Measurements from ENCODE around the gene SCAF4. TPM values are rescaled to one million over a fixed set of nuclear protein-coding genes. Genes with fewer than 3 reads are reported as not detected.

The SCAF4 gene
- total RNA-seq, 4 donors from 2014 or later: 8.2 to 11.5 (median 10.0) TPM

GRCh38 chr21:31726407-31726806 lies 5.5 kb downstream of the SCAF4 start:
- H3K27me3 ChIP-seq: no peaks in the 10 kb centered on the region
- in situ Hi-C loops (cut with MboI; ENCODE audit: low sequenced_read_pairs in 4 of 4) (loop anchor here in 3 of 4 donors (10.0 to 25.0 kb wide), 2 partner anchors 62 to 661 kb away; partner anchors contain the start of gene URB1 (in 1 of the 3)), intact Hi-C loops (cut with DNase I; ENCODE audit: low total_unique reads) (no loop called here)
- ATAC-seq: no peak
- no peak overlapping the region for H3K27ac ChIP-seq
- TF ChIP-seq, protein P1, sequence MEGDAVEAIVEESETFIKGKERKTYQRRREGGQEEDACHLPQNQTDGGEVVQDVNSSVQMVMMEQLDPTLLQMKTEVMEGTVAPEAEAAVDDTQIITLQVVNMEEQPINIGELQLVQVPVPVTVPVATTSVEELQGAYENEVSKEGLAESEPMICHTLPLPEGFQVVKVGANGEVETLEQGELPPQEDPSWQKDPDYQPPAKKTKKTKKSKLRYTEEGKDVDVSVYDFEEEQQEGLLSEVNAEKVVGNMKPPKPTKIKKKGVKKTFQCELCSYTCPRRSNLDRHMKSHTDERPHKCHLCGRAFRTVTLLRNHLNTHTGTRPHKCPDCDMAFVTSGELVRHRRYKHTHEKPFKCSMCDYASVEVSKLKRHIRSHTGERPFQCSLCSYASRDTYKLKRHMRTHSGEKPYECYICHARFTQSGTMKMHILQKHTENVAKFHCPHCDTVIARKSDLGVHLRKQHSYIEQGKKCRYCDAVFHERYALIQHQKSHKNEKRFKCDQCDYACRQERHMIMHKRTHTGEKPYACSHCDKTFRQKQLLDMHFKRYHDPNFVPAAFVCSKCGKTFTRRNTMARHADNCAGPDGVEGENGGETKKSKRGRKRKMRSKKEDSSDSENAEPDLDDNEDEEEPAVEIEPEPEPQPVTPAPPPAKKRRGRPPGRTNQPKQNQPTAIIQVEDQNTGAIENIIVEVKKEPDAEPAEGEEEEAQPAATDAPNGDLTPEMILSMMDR (IDR thresholded peaks at IDR 0.05 in 4 of 5, conservative IDR thresholded peaks at IDR 0.05 in 1 of 5): no peak
- TF ChIP-seq POLR2A (IDR thresholded peaks at IDR 0.05): no peak
- H3K9me3 ChIP-seq: no peaks in the 10 kb centered on the region
- no peaks in the 10 kb centered on the region for H3K36me3 ChIP-seq
- no peak overlapping the region for H3K4me3 ChIP-seq
- H3K4me1 ChIP-seq: peaks cover 55 to 57% of the 10 kb centered on the region in 2 donors
- no peak for DNase-seq

GRCh38 chr21:31725202-31725839 lies 6.6 kb downstream of the SCAF4 start:
- no peaks in the 10 kb centered on the region for H3K36me3 ChIP-seq
- in situ Hi-C loops (cut with MboI; ENCODE audit: low sequenced_read_pairs in 4 of 4) (loop anchor here in 3 of 4 donors (10.0 to 25.0 kb wide), 2 partner anchors 61 to 662 kb away; partner anchors contain the start of gene URB1 (in 1 of the 3)), intact Hi-C loops (cut with DNase I; ENCODE audit: low total_unique reads) (no loop called here)
- H3K27ac ChIP-seq: no peak overlapping the region
- no peaks in the 10 kb centered on the region for H3K9me3 ChIP-seq
- peaks cover 50 to 53% of the 10 kb centered on the region in 2 donors for H3K4me1 ChIP-seq
- TF ChIP-seq, protein P1 (IDR thresholded peaks at IDR 0.05 in 4 of 5, conservative IDR thresholded peaks at IDR 0.05 in 1 of 5): no peak
- TF ChIP-seq POLR2A (IDR thresholded peaks at IDR 0.05): no peak
- H3K4me3 ChIP-seq: no peak overlapping the region
- ATAC-seq: no peak
- no peak for DNase-seq
- no peaks in the 10 kb centered on the region for H3K27me3 ChIP-seq

GRCh38 chr21:31724552-31724951 lies 7.4 kb downstream of the SCAF4 start:
- ATAC-seq: no peak
- in situ Hi-C loops (cut with MboI; ENCODE audit: low sequenced_read_pairs in 4 of 4): loop anchor here in 2 of 4 donors (10.0 kb wide), 1 partner anchor 60 kb away; no protein-coding TSS in a partner anchor

DNA sequence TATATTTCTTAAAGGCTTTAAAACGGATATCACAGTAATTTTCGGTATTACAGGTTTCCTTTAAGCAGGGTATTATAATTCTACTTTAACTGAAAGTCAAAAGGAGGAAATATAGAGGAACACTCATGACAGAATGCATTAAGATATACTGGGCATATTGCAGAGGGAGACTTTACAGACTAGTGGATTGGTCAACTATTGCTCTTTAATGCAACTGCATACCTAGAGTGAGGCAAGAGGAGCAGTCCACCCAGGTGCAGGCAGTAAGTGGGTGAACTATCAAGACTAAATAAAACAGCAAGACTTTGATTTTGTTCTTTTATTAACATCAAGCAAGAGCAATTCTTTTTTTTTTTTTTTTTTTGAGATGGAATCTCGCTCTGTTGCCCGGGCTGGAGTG lies 10.5 kb downstream of the SCAF4 start:
- intact Hi-C loops (cut with DNase I; ENCODE audit: low total_unique reads) (no loop called here), in situ Hi-C loops (cut with MboI; ENCODE audit: low sequenced_read_pairs in 4 of 4) (loop anchor here in 2 of 4 donors (10.0 kb wide), 1 partner anchor 57 kb away; no protein-coding TSS in a partner anchor)
- Histone ChIP-seq H3K27me3 (no peaks in the 10 kb centered on the region), H3K27ac (no peak overlapping the region), H3K4me3 (no peak overlapping the region), H3K4me1 (peaks cover 26 to 28% of the 10 kb centered on the region in 2 donors), H3K36me3 (no peaks in the 10 kb centered on the region), H3K9me3 (no peaks in the 10 kb centered on the region)
- TF ChIP-seq, protein P1 (IDR thresholded peaks at IDR 0.05 in 4 of 5, conservative IDR thresholded peaks at IDR 0.05 in 1 of 5): no peak
- no peak for TF ChIP-seq POLR2A (IDR thresholded peaks at IDR 0.05)
- DNase-seq (no peak), ATAC-seq (no peak)

More at GRCh38 chr21:31724552-31724951, 7.4 kb downstream of the SCAF4 start:
- no peak for DNase-seq
- H3K4me1 ChIP-seq: peaks cover 43 to 45% of the 10 kb centered on the region in 2 donors
- H3K9me3 ChIP-seq: no peaks in the 10 kb centered on the region
- TF ChIP-seq, protein P1 (IDR thresholded peaks at IDR 0.05 in 4 of 5, conservative IDR thresholded peaks at IDR 0.05 in 1 of 5): no peak
- TF ChIP-seq POLR2A (IDR thresholded peaks at IDR 0.05): no peak
- H3K36me3 ChIP-seq: no peaks in the 10 kb centered on the region
- H3K27me3 ChIP-seq: no peaks in the 10 kb centered on the region
- no peak overlapping the region for H3K4me3 ChIP-seq
- H3K27ac ChIP-seq: no peak overlapping the region
- intact Hi-C loops (cut with DNase I; ENCODE audit: low total_unique reads): no loop called here

Measured in gastrocnemius medialis (tissue), 4 donors.